H9 (cell line): ENCODE measurements around the gene STPG3. TPM values are rescaled to one million over a fixed set of nuclear protein-coding genes. Genes with fewer than 3 reads are reported as not detected.
A peak's percentile ranks its signal among the peaks of the same experiment; 100 is the strongest.

Experiments used
- DNase-seq: peaks from one replicate; pipeline ENCODE4 v3.0.0-alpha.2; 2017
- H2AFZ ChIP-seq: one replicate; pipeline ENCODE4 v1.6.1; 2013; ENCODE audit warnings: mild to moderate bottlenecking, low read length, control low read depth, moderate library complexity
- H2AK5ac ChIP-seq: 2 replicates; pipeline ENCODE4 v1.6.1; 2013; ENCODE audit warnings: low read length, control low read depth, mixed read lengths; ENCODE audit not compliant: insufficient read length
- H2BK120ac ChIP-seq: one replicate; pipeline ENCODE4 v1.6.1; 2013; ENCODE audit warnings: low read depth, mild to moderate bottlenecking, low read length, control low read depth, inconsistent platforms; ENCODE audit not compliant: poor library complexity, severe bottlenecking
- H2BK12ac ChIP-seq: 2 replicates; pipeline ENCODE4 v1.6.1; 2013; ENCODE audit warnings: low read length, control low read depth, mixed read lengths, low read depth; ENCODE audit not compliant: insufficient read length
- H2BK15ac ChIP-seq: 2 replicates; pipeline ENCODE4 v1.6.1; 2013; ENCODE audit warnings: low read depth, low read length, control low read depth
- H2BK20ac ChIP-seq: one replicate; pipeline ENCODE4 v1.6.1; 2013; ENCODE audit warnings: low read depth, mild to moderate bottlenecking, low read length, control low read depth, inconsistent platforms; ENCODE audit not compliant: poor library complexity, severe bottlenecking
- H2BK5ac ChIP-seq: 2 replicates; pipeline ENCODE4 v1.6.1; 2013; ENCODE audit warnings: low read length, control low read depth, mixed read lengths; ENCODE audit not compliant: insufficient read length
- H3K14ac ChIP-seq: 2 replicates; pipeline ENCODE4 v1.6.1; 2013; ENCODE audit warnings: low read length, control low read depth; ENCODE audit not compliant: insufficient read depth
- H3K18ac ChIP-seq: 2 replicates; pipeline ENCODE4 v1.6.1; 2013; ENCODE audit warnings: low read depth, mild to moderate bottlenecking, mixed read lengths, low read length, control low read depth; ENCODE audit not compliant: insufficient read length
- H3K23ac ChIP-seq: 2 replicates; pipeline ENCODE4 v1.6.1; 2013; ENCODE audit warnings: low read length, control low read depth, mixed read lengths, low read depth; ENCODE audit not compliant: insufficient read length
- H3K23me2 ChIP-seq: 2 replicates; pipeline ENCODE4 v1.6.1; 2013; ENCODE audit warnings: low read depth, mild to moderate bottlenecking, mixed read lengths, low read length, control low read depth; ENCODE audit not compliant: insufficient read length, poor library complexity, severe bottlenecking
- H3K27ac ChIP-seq: 2 replicates; pipeline ENCODE4 v1.5.1; 2013; ENCODE audit warnings: low read length, control low read depth, mixed read lengths, low read depth; ENCODE audit not compliant: insufficient read length
- H3K27me3 ChIP-seq: 2 replicates; pipeline ENCODE4 v1.6.1; 2013; ENCODE audit warnings: low read length, control low read depth, inconsistent platforms; ENCODE audit not compliant: insufficient read depth
- H3K4ac ChIP-seq: 2 replicates; pipeline ENCODE4 v1.6.1; 2013; ENCODE audit warnings: low read depth, mild to moderate bottlenecking, control low read depth, inconsistent platforms, low read length, moderate library complexity
- H3K4me1 ChIP-seq: 2 replicates; pipeline ENCODE4 v1.6.1; 2013; ENCODE audit warnings: low read length, control low read depth, inconsistent platforms; ENCODE audit not compliant: insufficient read depth
- H3K4me2 ChIP-seq: 2 replicates; pipeline ENCODE4 v1.6.1; 2013; ENCODE audit warnings: low read length, control low read depth, mixed read lengths; ENCODE audit not compliant: insufficient read length, insufficient read depth
- H3K56ac ChIP-seq: 2 replicates; pipeline ENCODE4 v1.6.1; 2013; ENCODE audit warnings: low read depth, mild to moderate bottlenecking, mixed read lengths, low read length, control low read depth; ENCODE audit not compliant: insufficient read length
- H3K79me1 ChIP-seq: 2 replicates; pipeline ENCODE4 v1.6.1; 2013; ENCODE audit warnings: low read depth, mild to moderate bottlenecking, moderate library complexity, low read length, control low read depth, inconsistent platforms; ENCODE audit not compliant: insufficient read depth, poor library complexity, severe bottlenecking
- H3K79me2 ChIP-seq: 2 replicates; pipeline ENCODE4 v1.6.1; 2013; ENCODE audit warnings: low read length, control low read depth, inconsistent platforms; ENCODE audit not compliant: insufficient read depth
- H3K9ac ChIP-seq: 2 replicates; pipeline ENCODE4 v1.6.1; 2013; ENCODE audit warnings: low read length, control low read depth, mixed read lengths; ENCODE audit not compliant: insufficient read length; ENCODE audit errors: extremely low read depth
- H3K9me3 ChIP-seq: one replicate; pipeline ENCODE4 v1.6.1; 2013; ENCODE audit warnings: low read depth, low read length, inconsistent platforms; ENCODE audit not compliant: control insufficient read depth
- H3T11ph ChIP-seq: one replicate; pipeline ENCODE4 v1.6.1; 2013; ENCODE audit warnings: mild to moderate bottlenecking, low read length, control low read depth, inconsistent platforms
- H4K20me1 ChIP-seq: one replicate; pipeline ENCODE4 v1.6.1; 2013; ENCODE audit not compliant: control insufficient read depth, insufficient read length, insufficient read depth
- H4K5ac ChIP-seq: 2 replicates; pipeline ENCODE4 v1.6.1; 2013; ENCODE audit warnings: low read depth, mild to moderate bottlenecking, mixed read lengths, low read length, control low read depth; ENCODE audit not compliant: insufficient read length
- H4K8ac ChIP-seq: replicated peaks from 2 replicates; pipeline ENCODE4 v1.6.1; 2013; ENCODE audit warnings: low read length, control low read depth, mixed read lengths, low read depth; ENCODE audit not compliant: insufficient read length
- H4K91ac ChIP-seq: 2 replicates; pipeline ENCODE4 v1.6.1; 2013; ENCODE audit warnings: low read depth, mild to moderate bottlenecking, moderate library complexity, mixed read lengths, low read length, control low read depth; ENCODE audit not compliant: insufficient read length
- H3K27ac Mint-ChIP-seq, 3 experiments: 2 replicates in 2 of 3; 3 replicates in 1 of 3; pipeline ENCODE4 v1.8.0; 2020 to 2021; ENCODE audit warnings: mixed read lengths in 3 of 3, mild to moderate bottlenecking in 1 of 3, moderate library complexity in 1 of 3
- H3K27me3 Mint-ChIP-seq: 2 replicates; pipeline ENCODE4 v1.8.0; 2021; ENCODE audit warnings: low read depth, mild to moderate bottlenecking, moderate library complexity, mixed read lengths
- H3K36me3 Mint-ChIP-seq, 3 experiments: 2 replicates in 2 of 3; 3 replicates in 1 of 3; pipeline ENCODE4 v1.8.0; 2020 to 2021; ENCODE audit warnings: low read depth in 3 of 3, mixed read lengths in 3 of 3; ENCODE audit not compliant: insufficient read depth in 1 of 3
- H3K4me1 Mint-ChIP-seq, 2 experiments: 2 replicates each; pipeline ENCODE4 v1.8.0; 2020; ENCODE audit warnings: mixed read lengths in 2 of 2
- H3K4me3 Mint-ChIP-seq, 2 experiments: 2 replicates in 1 of 2; 3 replicates in 1 of 2; pipeline ENCODE4 v1.8.0; 2020 to 2021; ENCODE audit warnings: mild to moderate bottlenecking in 2 of 2, mixed read lengths in 2 of 2, moderate library complexity in 1 of 2
- H3K9me3 Mint-ChIP-seq, 2 experiments: 2 replicates in 1 of 2; 3 replicates in 1 of 2; pipeline ENCODE4 v1.8.0; 2020; ENCODE audit warnings: mild to moderate bottlenecking in 2 of 2, mixed read lengths in 2 of 2, moderate library complexity in 1 of 2
- whole genome bisulfite sequencing: extraction: QIAGEN DNeasy Blood & Tissue Kit; methylation state at CpG from one replicate; pipeline ENCODE4 v1.1.7; 2013; ENCODE audit warnings: missing lambda C conversion rate, low lambda C conversion rate, mixed read lengths; ENCODE audit not compliant: insufficient read length; ENCODE audit errors: extremely low coverage; 5-methylcytosine and 5-hydroxymethylcytosine counted together
- total RNA-seq: library from RNA; stranded (reverse); gene quantifications from 2 replicates; pipeline ENCODE4 v1.2.1, GENCODE V29; 2021
- TF ChIP-seq, protein P1 (sequence below): fragments of 200-600 bp; sonication (generic); conservative IDR thresholded peaks from 3 replicates; pipeline ENCODE4 v1.8.0; 2021; ENCODE audit warnings: antibody characterized with exemption, mild to moderate bottlenecking

The STPG3 gene
- total RNA-seq, 1 experiment from 2014 or later = not detected

- Histone ChIP-seq H4K8ac (no peak overlapping the region), H2AFZ (no peak overlapping the region), H3K4me1 (no peaks in the 10 kb centered on the region), H3K27ac (no peak overlapping the region), H4K91ac (no peak overlapping the region), H2BK12ac (no peak overlapping the region), H3K79me1 (no peaks in the 10 kb centered on the region), H3K23ac (no peak overlapping the region), H4K20me1 (no peaks in the 10 kb centered on the region), H2AK5ac (no peak overlapping the region), H3K18ac (no peak overlapping the region), H3K9ac (no peak overlapping the region), H3K14ac (no peak overlapping the region), H3K4me2 (peak overlapping the region; percentile 10), H3K9me3 (no peaks in the 10 kb centered on the region), H2BK120ac (no peak overlapping the region), H4K5ac (no peak overlapping the region), H3K23me2 (peaks cover 12% of the 10 kb centered on the region), H3K27me3 (no peaks in the 10 kb centered on the region), H2BK15ac (no peak overlapping the region), H3K4ac (no peak overlapping the region), H3K79me2 (no peaks in the 10 kb centered on the region), H3T11ph (no peak overlapping the region), H2BK20ac (no peak overlapping the region), H3K56ac (no peak overlapping the region), H2BK5ac (no peak overlapping the region)
- TF ChIP-seq, protein P1, sequence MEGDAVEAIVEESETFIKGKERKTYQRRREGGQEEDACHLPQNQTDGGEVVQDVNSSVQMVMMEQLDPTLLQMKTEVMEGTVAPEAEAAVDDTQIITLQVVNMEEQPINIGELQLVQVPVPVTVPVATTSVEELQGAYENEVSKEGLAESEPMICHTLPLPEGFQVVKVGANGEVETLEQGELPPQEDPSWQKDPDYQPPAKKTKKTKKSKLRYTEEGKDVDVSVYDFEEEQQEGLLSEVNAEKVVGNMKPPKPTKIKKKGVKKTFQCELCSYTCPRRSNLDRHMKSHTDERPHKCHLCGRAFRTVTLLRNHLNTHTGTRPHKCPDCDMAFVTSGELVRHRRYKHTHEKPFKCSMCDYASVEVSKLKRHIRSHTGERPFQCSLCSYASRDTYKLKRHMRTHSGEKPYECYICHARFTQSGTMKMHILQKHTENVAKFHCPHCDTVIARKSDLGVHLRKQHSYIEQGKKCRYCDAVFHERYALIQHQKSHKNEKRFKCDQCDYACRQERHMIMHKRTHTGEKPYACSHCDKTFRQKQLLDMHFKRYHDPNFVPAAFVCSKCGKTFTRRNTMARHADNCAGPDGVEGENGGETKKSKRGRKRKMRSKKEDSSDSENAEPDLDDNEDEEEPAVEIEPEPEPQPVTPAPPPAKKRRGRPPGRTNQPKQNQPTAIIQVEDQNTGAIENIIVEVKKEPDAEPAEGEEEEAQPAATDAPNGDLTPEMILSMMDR = no peak
- no peaks in the 10 kb centered on the region for H3K9me3 Mint-ChIP-seq
- WGBS = no CpG with 5 or more reads among the region's 30 CpGs
- peaks cover 0 to 10% (median 4%) of the 10 kb centered on the region in 3 experiments; a peak in 5 of 7 replicates for H3K36me3 Mint-ChIP-seq
- H3K4me3 Mint-ChIP-seq = peak overlapping the region; percentile 39 to 74
- H3K4me1 Mint-ChIP-seq = peaks cover 20 to 29% of the 10 kb centered on the region in 2 experiments
- H3K27ac Mint-ChIP-seq = peak overlapping the region; percentile 94 to 99 (median 97)
- peaks cover 1% of the 10 kb centered on the region; the same call in 1 of the 2 replicates for H3K27me3 Mint-ChIP-seq
- DNase-seq = peak; percentile 71
Measured at GRCh38 chr9:137276473-137277328, 25.6 kb downstream of the STPG3 start.
